NOMO-1 treated with DMSO at 0.1 percent for 48 hours (cell line): ENCODE data around the gene IL16.
A peak's percentile ranks its signal among the peaks of the same experiment; 100 is the strongest.

Experiments
- DNase-seq: peaks from one replicate; lab custom pipeline; 2025; ENCODE audit not compliant: unreplicated experiment; lab: John Stamatoyannopoulos, UW

The IL16 gene

DNA sequence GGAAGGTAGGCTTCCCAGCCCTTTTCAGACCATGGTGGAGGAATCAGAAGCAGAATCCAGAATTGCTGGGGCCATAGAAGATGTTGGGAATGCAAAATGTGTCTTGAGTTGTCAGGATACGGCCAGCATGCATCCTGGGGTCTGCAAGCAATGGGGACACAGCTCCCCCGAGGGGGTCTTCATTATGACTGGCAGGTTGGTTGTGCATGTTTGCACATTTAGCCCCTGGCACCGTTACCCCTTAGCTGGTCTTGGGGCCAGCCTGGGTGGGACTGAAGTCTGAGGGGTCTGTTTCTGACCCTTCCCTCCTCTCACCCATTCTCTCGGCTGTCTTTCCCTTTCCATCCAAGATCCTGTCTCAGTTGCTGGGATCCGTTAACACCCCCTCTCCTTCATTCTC lies 76.5 kb downstream of the IL16 start:
- DNase-seq, result no peak

GRCh38 chr15:81273855-81274254 lies 77.2 kb downstream of the IL16 start:
- DNase-seq, result no peak

DNA sequence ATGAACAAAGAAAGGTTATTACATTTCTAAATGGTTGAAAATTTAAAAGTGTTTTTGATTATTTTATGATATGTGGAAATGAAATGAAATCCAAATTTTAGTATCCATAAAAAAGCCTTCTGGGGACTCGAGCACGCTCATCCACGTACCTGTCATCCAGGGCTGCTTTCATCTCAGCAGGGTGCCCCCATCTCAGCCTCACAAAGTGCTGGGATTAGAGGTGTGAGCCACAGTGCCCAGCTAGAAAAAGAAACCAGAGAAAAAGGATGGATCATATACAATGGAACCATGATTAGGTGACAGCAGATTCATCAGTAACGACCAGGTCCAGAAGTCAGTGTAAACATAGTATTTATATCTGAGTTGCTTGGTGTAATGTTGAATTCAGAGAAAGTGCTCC lies 77.6 kb downstream of the IL16 start:
- DNase-seq, result no peak

GRCh38 chr15:81274931-81275707 lies 78.4 kb downstream of the IL16 start:
- DNase-seq, result peak; percentile 83

- DNase-seq, result no peak
Measured at GRCh38 chr15:81275711-81276392, 79.2 kb downstream of the IL16 start.

- DNase-seq, result no peak
Measured at GRCh38 chr15:81276967-81277366, 80.3 kb downstream of the IL16 start.

GRCh38 chr15:81277851-81278250 lies 81.2 kb downstream of the IL16 start:
- DNase-seq, result no peak

DNA sequence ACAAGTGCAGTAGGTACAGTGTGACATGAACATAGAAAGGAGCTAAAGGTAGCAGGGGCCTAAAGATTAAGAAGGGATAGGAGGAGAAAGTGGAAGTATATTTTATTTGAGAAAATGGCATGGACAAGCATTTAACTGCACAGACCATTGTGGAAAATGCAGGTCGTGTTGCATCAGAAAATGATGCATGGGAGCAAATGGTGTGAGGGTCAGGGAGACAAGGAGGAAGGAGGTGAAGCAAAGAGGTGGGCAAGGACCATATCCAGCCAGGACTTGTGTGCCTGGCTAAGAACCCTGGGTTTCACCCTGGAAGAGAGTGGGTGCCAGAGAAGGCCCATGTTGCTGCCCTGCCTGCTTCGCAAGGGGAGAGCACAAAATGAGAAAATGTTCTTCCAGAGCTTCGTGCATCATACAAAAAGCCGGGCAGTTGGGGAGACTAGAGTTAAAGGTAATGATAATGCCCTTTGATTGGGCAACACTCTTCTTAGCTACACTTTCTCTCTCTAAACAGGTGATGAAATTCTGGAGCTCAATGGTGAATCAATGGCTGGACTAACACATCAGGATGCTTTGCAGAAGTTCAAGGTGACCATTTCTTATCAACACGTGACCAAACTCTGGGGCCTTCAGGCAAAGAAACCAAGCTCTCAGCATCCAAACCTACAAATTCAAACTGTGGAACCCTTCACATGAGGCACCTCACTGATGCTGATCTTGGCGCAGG lies 81.8 kb downstream of the IL16 start:
- DNase-seq, result no peak

DNA sequence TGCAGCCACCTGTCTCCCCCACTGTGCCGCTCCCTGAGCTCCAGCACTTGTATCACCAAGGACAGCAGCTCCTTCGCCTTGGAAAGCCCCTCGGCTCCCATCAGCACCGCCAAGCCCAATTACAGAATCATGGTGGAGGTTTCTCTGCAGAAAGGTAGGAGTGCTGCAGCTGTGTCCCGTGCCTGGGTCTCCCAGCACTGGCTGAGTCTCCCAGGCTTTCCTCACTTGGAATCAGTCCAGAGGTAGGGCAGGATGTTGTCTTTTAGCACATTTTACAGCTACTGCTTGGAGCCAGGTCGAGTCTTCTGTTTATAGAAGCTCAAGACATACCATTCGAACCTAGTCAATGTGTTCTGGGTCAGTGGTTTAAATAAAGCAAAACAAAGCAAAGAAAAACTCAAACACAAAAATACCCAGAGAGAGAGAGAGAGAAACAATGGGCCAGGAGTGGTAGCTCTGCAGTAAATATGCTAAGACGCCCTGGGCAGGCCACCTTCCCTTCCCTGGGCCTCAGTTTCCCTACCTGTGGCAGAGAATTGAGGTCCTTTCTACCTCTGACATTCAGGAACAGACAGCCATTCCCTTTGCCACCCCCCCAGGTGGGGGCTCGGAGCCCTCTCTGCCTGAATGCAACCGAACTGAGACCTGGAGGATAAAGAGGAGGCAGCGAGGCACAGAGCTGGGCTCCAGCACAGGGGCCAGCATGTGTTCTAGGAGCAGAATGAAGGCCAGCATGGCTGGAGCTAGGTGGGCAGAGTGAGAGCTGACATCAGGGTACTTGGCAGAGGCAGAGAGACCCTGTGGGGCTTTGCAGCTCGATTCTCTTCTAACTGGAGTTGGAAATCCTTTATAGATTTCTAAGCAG lies 83.2 kb downstream of the IL16 start:
- DNase-seq, result no peak

- no peak for DNase-seq
Measured at GRCh38 chr15:81280696-81281455, 84.2 kb downstream of the IL16 start.

DNA sequence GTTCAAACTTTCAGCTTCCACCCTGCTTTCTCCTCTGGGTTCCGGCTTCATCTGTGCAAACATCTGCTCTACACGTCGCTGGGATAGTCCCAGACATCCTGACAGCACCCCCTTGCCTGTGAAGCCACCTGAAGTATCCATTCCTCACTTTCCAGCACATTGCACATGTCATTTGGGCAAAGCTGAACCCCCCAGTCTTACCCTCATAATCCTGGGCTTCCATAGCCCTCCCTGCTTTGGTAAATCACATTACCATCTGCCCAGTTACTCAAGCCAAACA lies 84.7 kb downstream of the IL16 start:
- DNase-seq, result no peak

- no peak for DNase-seq
Measured at GRCh38 chr15:81281766-81282605, 85.3 kb downstream of the IL16 start.

DNA sequence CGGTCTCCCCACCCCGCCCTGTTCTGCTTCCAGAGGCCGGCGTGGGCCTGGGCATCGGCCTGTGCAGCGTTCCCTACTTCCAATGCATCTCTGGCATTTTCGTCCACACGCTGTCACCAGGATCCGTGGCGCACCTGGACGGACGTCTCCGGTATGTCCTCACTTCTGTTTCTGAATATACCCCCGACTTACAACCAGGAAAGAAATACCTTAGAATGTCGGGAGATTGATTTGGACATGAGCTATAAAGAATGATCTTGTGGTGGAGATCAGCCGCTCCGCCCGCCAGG lies 85.9 kb downstream of the IL16 start:
- DNase-seq, result no peak

- no peak for DNase-seq
Measured at GRCh38 chr15:81282911-81283310, 86.2 kb downstream of the IL16 start.

DNA sequence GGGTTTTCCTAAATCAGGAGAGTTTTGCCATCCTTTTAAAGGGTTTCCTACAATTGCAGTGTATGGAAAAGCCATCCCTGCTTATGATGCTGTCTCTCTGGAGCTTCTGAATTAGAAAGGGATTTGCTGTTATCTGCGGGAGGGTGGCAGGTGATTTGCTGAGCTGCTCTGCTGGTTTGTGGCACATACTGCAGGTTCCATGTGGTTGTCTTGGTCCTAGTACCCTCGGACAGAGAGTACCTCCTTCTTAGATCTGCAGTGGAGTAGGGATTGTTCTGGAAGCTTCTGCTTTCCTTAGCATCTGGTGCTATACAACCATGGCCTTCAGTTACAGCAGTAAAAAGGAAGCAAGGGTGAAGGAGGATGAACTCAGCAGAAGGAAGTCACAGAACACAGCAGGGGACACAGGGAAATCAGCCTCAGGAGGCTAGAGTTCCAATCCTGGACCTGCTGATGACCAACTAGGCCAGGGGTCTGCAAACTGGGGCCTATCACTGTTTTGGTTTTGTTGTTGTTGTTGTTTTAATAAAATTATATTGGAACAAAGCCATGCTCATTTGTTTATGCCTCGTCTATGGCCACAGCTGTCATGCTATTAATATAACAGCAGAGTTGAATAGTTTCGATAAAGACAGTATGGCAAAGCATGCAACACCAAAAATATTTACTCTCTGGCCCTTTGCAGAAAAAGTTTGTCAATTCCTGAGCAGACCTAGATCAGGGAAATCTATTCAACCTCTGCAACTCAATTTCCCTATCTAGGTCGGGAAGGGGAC lies 87.8 kb downstream of the IL16 start:
- DNase-seq, result no peak

GRCh38 chr15:81285461-81285860 lies 88.8 kb downstream of the IL16 start:
- DNase-seq, result no peak

DNA sequence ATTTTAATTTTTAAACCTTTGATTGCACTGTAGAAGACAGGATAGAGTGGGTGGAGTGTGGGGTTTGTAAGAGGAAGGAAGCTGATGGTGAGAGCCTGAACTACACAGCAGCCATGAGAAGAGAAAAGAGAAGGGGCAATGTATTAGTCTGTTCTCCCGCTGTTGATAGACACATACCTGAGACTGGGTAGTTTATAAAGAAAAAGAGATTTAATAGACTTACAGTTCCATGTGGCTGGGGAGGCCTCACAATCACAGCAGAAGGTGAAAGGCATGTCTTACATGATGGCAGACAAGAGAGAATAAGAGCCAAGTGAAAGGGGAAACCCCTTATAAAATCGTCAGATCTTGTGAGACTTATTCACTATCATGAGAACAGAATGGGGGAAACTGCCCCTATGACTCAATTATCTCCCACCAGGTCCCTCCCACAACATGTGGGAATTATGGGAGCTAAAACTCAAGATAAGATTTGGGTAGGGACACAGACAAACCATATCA lies 90.0 kb downstream of the IL16 start:
- DNase-seq, result peak; percentile 12

- DNase-seq, result no peak
Measured at GRCh38 chr15:81288040-81288439, 91.4 kb downstream of the IL16 start.

DNA sequence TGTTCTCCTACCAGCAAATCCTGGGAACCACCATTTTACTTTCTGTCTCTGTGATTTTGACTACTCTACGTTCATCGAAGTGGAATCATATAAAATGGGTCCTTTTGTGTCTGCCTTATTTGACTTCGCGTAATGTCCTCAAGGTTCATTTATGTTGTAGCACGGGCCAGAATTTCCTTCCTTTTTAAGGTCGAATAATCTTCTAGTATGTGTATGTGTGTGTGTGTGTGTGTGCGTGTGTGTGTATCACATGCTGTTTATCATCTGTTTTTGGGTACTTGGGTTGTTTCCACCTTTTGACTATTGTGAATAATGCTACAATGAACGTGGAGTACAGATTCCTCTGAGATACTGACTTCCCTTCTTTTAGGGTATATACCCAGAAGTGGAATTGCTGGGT lies 91.9 kb downstream of the IL16 start:
- no peak for DNase-seq
